Liver (tissue), 9 donors: ENCODE measurements around the gene TEX55. TPM values are rescaled to one million over a fixed set of nuclear protein-coding genes. Genes with fewer than 3 reads are reported as not detected.

Experiments
- DNase-seq: peaks from one replicate; pipeline ENCODE4 v3.0.0-alpha.2; 2017; ENCODE audit warnings: low spot score
- H3K27ac ChIP-seq, 2 donors: one replicate each; pipeline ENCODE4 v1.7.0; 2013; ENCODE audit warnings: inconsistent platforms in 2 of 2, low read length in 2 of 2, control low read depth in 1 of 2, low read depth in 1 of 2, mild to moderate bottlenecking in 1 of 2
- H3K27me3 ChIP-seq, 4 donors: one replicate each; pipeline versions ENCODE4 v1.6.1 to v1.7.0; 2013; ENCODE audit warnings: low read length in 3 of 4, inconsistent platforms in 1 of 4, mild to moderate bottlenecking in 1 of 4, moderate library complexity in 1 of 4; ENCODE audit not compliant: control insufficient read depth in 4 of 4, insufficient read depth in 4 of 4
- H3K36me3 ChIP-seq, 4 donors: one replicate each; pipeline versions ENCODE4 v1.6.1 to v1.7.0; 2013; ENCODE audit warnings: low read length in 3 of 4, mild to moderate bottlenecking in 3 of 4, low read depth in 1 of 4, moderate library complexity in 1 of 4; ENCODE audit not compliant: control insufficient read depth in 4 of 4, insufficient read depth in 3 of 4
- H3K4me1 ChIP-seq, 4 donors: one replicate each; pipeline versions ENCODE4 v1.6.1 to v1.7.0; 2013; ENCODE audit warnings: low read length in 3 of 4, mild to moderate bottlenecking in 3 of 4, moderate library complexity in 1 of 4; ENCODE audit not compliant: control insufficient read depth in 4 of 4, insufficient read depth in 4 of 4
- H3K4me3 ChIP-seq, 3 donors: one replicate each; pipeline versions ENCODE4 v1.6.1 to v1.7.0; 2013; ENCODE audit warnings: low read length in 3 of 3, control low read depth in 1 of 3, low read depth in 1 of 3, mild to moderate bottlenecking in 1 of 3
- H3K9ac ChIP-seq, 2 donors: one replicate each; pipeline ENCODE4 v1.7.0; 2013; ENCODE audit warnings: low read length in 2 of 2, mild to moderate bottlenecking in 2 of 2, moderate library complexity in 2 of 2, control low read depth in 1 of 2, low read depth in 1 of 2
- H3K9me3 ChIP-seq, 4 donors: one replicate each; pipeline versions ENCODE4 v1.6.1 to v1.7.0; 2013; ENCODE audit warnings: low read length in 3 of 4; ENCODE audit not compliant: control insufficient read depth in 4 of 4
- EGR1 ChIP-seq, 2 donors: IDR thresholded peaks; 2 replicates each; pipeline ENCODE4 v1.6.1; 2016 to 2018; ENCODE audit warnings: antibody characterized with exemption in 2 of 2, low read depth in 2 of 2
- FOXA1 ChIP-seq: IDR thresholded peaks from 2 replicates; pipeline ENCODE4 v1.6.1; 2016; ENCODE audit warnings: antibody characterized with exemption
- FOXA2 ChIP-seq: IDR thresholded peaks from 2 replicates; pipeline ENCODE4 v1.6.1; 2016; ENCODE audit warnings: antibody characterized with exemption
- GABPA ChIP-seq, 2 donors: IDR thresholded peaks in 1 of 2; conservative IDR thresholded peaks in 1 of 2; 2 replicates each; pipeline ENCODE4 v1.6.1; 2016; ENCODE audit warnings: antibody characterized with exemption in 2 of 2, mild to moderate bottlenecking in 1 of 2, moderate library complexity in 1 of 2
- HNF4G ChIP-seq: IDR thresholded peaks from 2 replicates; pipeline ENCODE4 v1.6.1; 2016; ENCODE audit warnings: antibody characterized with exemption
- JUND ChIP-seq, 2 donors: IDR thresholded peaks; 2 replicates each; pipeline ENCODE4 v1.6.1; 2016; ENCODE audit warnings: antibody characterized with exemption in 2 of 2
- NR2F2 ChIP-seq: IDR thresholded peaks from 2 replicates; pipeline ENCODE4 v1.6.1; 2016; ENCODE audit warnings: antibody characterized with exemption
- WGBS: extraction: QIAGEN DNeasy Blood & Tissue Kit; methylation state at CpG from one replicate; pipeline ENCODE4 v1.1.7; 2013; 5-methylcytosine and 5-hydroxymethylcytosine counted together
- polyA plus RNA-seq, 2 donors: library from polyadenylated mRNA; stranded (reverse) in 1 of 2; unstranded in 1 of 2; fragments of 200-250 nt in 1 of 2; fragments of >200 nt in 1 of 2; fragmentation: Nextera tagmentation in 1 of 2; extraction: Ambion mirVana in 1 of 2; gene quantifications; one replicate each; pipeline versions ENCODE4 v1.2.1 to v1.2.3, GENCODE V29; 2013 to 2015
- total RNA-seq, 2 donors: library from RNA; depleted of rRNA; stranded (reverse); fragments of >200 nt; gene quantifications; one replicate each; pipeline ENCODE4 v1.2.3, GENCODE V29; 2014
- TF ChIP-seq, protein P1 (sequence below): IDR thresholded peaks from 2 replicates; pipeline ENCODE4 v1.6.1; 2016; ENCODE audit warnings: antibody characterized with exemption
- TF ChIP-seq, protein P2 (sequence below): IDR thresholded peaks from 2 replicates; pipeline ENCODE4 v1.6.1; 2016; ENCODE audit warnings: antibody characterized with exemption
- TF ChIP-seq, protein P3 (sequence below): fragments of 150-350 bp; IDR thresholded peaks from 2 replicates; pipeline ENCODE4 v1.5.1; 2017; ENCODE audit warnings: improper control_type of control experiment, low read depth, low read length; ENCODE audit not compliant: missing input control
- TF ChIP-seq, protein P4 (sequence below): IDR thresholded peaks from 2 replicates; pipeline ENCODE4 v1.6.1; 2016; ENCODE audit warnings: antibody characterized with exemption
- donor health status: healthy.
- donor health status: healthy.
- donor health status: healthy.
- donor health status: healthy.
- donor health status: healthy.

TEX55 gene
- total and polyA plus RNA-seq, 4 donors: not detected

DNA sequence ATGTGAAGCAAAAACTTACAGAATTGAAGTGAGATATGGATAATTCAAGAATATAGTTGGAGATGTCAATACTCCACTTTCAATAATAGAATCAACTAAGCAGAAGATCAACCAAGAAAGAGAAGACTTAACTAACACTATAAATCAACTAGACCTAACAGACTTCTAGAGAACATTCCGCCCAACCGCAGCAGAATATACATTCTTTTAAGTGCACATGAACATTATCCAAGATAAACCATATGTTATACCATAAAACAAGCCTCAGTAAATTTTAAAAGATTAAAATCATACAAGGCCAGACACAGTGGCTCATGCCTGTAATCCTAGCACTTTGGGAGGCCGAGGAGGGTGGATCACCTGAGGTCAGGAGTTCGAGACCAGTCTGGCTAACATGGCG is 5.5 kb upstream of the TEX55 start:
- H3K4me1 ChIP-seq: no peaks in the 10 kb centered on the region
- no peak overlapping the region for H3K9ac ChIP-seq
- no peaks in the 10 kb centered on the region for H3K9me3 ChIP-seq
- H3K27me3 ChIP-seq: no peaks in the 10 kb centered on the region
- TF ChIP-seq, protein P1, sequence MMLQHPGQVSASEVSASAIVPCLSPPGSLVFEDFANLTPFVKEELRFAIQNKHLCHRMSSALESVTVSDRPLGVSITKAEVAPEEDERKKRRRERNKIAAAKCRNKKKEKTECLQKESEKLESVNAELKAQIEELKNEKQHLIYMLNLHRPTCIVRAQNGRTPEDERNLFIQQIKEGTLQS: no peak
- TF ChIP-seq FOXA1 (no peak), JUND (IDR thresholded peaks at IDR 0.05) (no peak), FOXA2 (no peak), HNF4G (no peak), GABPA (IDR thresholded peaks at IDR 0.05 in 1 of 2, conservative IDR thresholded peaks at IDR 0.05 in 1 of 2) (no peak)
- TF ChIP-seq, protein P2, sequence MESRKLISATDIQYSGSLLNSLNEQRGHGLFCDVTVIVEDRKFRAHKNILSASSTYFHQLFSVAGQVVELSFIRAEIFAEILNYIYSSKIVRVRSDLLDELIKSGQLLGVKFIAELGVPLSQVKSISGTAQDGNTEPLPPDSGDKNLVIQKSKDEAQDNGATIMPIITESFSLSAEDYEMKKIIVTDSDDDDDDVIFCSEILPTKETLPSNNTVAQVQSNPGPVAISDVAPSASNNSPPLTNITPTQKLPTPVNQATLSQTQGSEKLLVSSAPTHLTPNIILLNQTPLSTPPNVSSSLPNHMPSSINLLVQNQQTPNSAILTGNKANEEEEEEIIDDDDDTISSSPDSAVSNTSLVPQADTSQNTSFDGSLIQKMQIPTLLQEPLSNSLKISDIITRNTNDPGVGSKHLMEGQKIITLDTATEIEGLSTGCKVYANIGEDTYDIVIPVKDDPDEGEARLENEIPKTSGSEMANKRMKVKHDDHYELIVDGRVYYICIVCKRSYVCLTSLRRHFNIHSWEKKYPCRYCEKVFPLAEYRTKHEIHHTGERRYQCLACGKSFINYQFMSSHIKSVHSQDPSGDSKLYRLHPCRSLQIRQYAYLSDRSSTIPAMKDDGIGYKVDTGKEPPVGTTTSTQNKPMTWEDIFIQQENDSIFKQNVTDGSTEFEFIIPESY: no peak
- no peak for DNase-seq
- over 99% methylated on average over 5 of the region's 5 CpGs for WGBS
- H3K36me3 ChIP-seq: no peaks in the 10 kb centered on the region
- H3K4me3 ChIP-seq: no peak overlapping the region
- H3K27ac ChIP-seq: no peak overlapping the region

GRCh38 chr3:119145128-119145499 is 851 bp upstream of the TEX55 start:
- Histone ChIP-seq H3K4me1 (no peaks in the 10 kb centered on the region), H3K4me3 (no peak overlapping the region), H3K27ac (no peak overlapping the region), H3K9ac (no peak overlapping the region), H3K36me3 (no peaks in the 10 kb centered on the region), H3K27me3 (no peaks in the 10 kb centered on the region), H3K9me3 (no peaks in the 10 kb centered on the region)
- no peak for DNase-seq
- TF ChIP-seq, protein P2: no peak
- no peak for TF ChIP-seq GABPA (IDR thresholded peaks at IDR 0.05 in 1 of 2, conservative IDR thresholded peaks at IDR 0.05 in 1 of 2)
- TF ChIP-seq, protein P3, sequence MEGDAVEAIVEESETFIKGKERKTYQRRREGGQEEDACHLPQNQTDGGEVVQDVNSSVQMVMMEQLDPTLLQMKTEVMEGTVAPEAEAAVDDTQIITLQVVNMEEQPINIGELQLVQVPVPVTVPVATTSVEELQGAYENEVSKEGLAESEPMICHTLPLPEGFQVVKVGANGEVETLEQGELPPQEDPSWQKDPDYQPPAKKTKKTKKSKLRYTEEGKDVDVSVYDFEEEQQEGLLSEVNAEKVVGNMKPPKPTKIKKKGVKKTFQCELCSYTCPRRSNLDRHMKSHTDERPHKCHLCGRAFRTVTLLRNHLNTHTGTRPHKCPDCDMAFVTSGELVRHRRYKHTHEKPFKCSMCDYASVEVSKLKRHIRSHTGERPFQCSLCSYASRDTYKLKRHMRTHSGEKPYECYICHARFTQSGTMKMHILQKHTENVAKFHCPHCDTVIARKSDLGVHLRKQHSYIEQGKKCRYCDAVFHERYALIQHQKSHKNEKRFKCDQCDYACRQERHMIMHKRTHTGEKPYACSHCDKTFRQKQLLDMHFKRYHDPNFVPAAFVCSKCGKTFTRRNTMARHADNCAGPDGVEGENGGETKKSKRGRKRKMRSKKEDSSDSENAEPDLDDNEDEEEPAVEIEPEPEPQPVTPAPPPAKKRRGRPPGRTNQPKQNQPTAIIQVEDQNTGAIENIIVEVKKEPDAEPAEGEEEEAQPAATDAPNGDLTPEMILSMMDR: no peak
- TF ChIP-seq, protein P1: no peak
- TF ChIP-seq, protein P4, sequence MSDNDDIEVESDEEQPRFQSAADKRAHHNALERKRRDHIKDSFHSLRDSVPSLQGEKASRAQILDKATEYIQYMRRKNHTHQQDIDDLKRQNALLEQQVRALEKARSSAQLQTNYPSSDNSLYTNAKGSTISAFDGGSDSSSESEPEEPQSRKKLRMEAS: no peak
- TF ChIP-seq JUND (IDR thresholded peaks at IDR 0.05): no peak
- TF ChIP-seq HNF4G: no peak
- no peak for TF ChIP-seq FOXA2
- no peak for TF ChIP-seq FOXA1
- no peak for TF ChIP-seq NR2F2
- no peak for TF ChIP-seq EGR1 (IDR thresholded peaks at IDR 0.05; ENCODE audit: low read depth in 2 of 2)
